OCI-LY1 (cell line): ENCODE measurements around the gene KCNK17.

Experiments
- H2AFZ ChIP-seq: fragments of 200-600 bp; sonication (generic), shearing (Covaris generic); 2 replicates; pipeline ENCODE4 v1.6.0; 2014; ENCODE audit warnings: antibody characterized with exemption, mild to moderate bottlenecking, low read length
- H3F3A ChIP-seq: fragments of 200-600 bp; sonication (generic), shearing (Covaris generic); 2 replicates; pipeline ENCODE4 v1.6.0; 2014; ENCODE audit warnings: mild to moderate bottlenecking, antibody characterized with exemption, low read length, moderate library complexity; ENCODE audit not compliant: insufficient read depth
- H3K27ac ChIP-seq: fragments of 200-600 bp; sonication (generic); 2 replicates; pipeline ENCODE4 v1.5.1; 2014; ENCODE audit warnings: low read length, mixed run types, mild to moderate bottlenecking, low read depth; ENCODE audit not compliant: poor library complexity, severe bottlenecking
- H3K27me3 ChIP-seq: fragments of 200-600 bp; sonication (generic); 2 replicates; pipeline ENCODE4 v1.6.0; 2014; ENCODE audit warnings: antibody characterized with exemption, mild to moderate bottlenecking, low read length, moderate library complexity; ENCODE audit not compliant: insufficient read depth
- H3K36me3 ChIP-seq: fragments of 200-600 bp; sonication (generic); 2 replicates; pipeline ENCODE4 v1.6.1; 2014; ENCODE audit warnings: mild to moderate bottlenecking, antibody characterized with exemption, low read length, moderate library complexity, mixed read lengths; ENCODE audit not compliant: insufficient read depth
- H3K4me1 ChIP-seq: fragments of 200-600 bp; sonication (generic); 2 replicates; pipeline ENCODE4 v1.5.1; 2014; ENCODE audit warnings: mild to moderate bottlenecking, low read length, moderate library complexity; ENCODE audit not compliant: insufficient read depth, severe bottlenecking
- H3K4me2 ChIP-seq: fragments of 200-600 bp; sonication (generic), shearing (Covaris generic); 2 replicates; pipeline ENCODE4 v1.6.1; 2014; ENCODE audit warnings: low read length
- H3K4me3 ChIP-seq: fragments of 200-600 bp; sonication (generic); 2 replicates; pipeline ENCODE4 v1.5.1; 2014; ENCODE audit warnings: low read length, low read depth, mild to moderate bottlenecking, mixed read lengths; ENCODE audit not compliant: poor library complexity, severe bottlenecking
- H3K79me2 ChIP-seq: fragments of 200-600 bp; shearing (Covaris generic); 2 replicates; pipeline ENCODE4 v1.6.1; 2016; ENCODE audit warnings: mixed run types, low read length, mixed read lengths; ENCODE audit not compliant: insufficient read depth
- H3K9ac ChIP-seq: fragments of 200-600 bp; sonication (generic), shearing (Covaris generic); 2 replicates; pipeline ENCODE4 v1.6.1; 2014; ENCODE audit warnings: mild to moderate bottlenecking, low read length, mixed read lengths
- H3K9me2 ChIP-seq: fragments of 200-600 bp; sonication (generic), shearing (Covaris generic); 2 replicates; pipeline ENCODE4 v1.6.1; 2014; ENCODE audit warnings: low read depth, mild to moderate bottlenecking, low read length, mixed read lengths
- H3K9me3 ChIP-seq: fragments of 200-600 bp; shearing (Covaris generic); 2 replicates; pipeline ENCODE4 v1.6.1; 2014; ENCODE audit warnings: low read length, mixed read lengths
- H4K20me1 ChIP-seq: fragments of 200-600 bp; sonication (generic), shearing (Covaris generic); 2 replicates; pipeline ENCODE4 v1.6.0; 2016; ENCODE audit warnings: mild to moderate bottlenecking, low read length; ENCODE audit not compliant: insufficient read depth
- EZH2 ChIP-seq: fragments of 200-600 bp; sonication (generic), shearing (Covaris generic); IDR thresholded peaks from 2 replicates; pipeline ENCODE4 v1.8.0; 2017; ENCODE audit warnings: borderline replicate concordance, mixed run types, mild to moderate bottlenecking, antibody characterized with exemption, low read length, moderate library complexity, mixed read lengths
- TF ChIP-seq, protein P1 (sequence below): fragments of 200-600 bp; sonication (generic), shearing (Covaris generic); IDR thresholded peaks from 2 replicates; pipeline ENCODE4 v1.5.1; 2017; ENCODE audit warnings: mild to moderate bottlenecking, antibody characterized with exemption, low read length, moderate library complexity, mixed read lengths

KCNK17 gene

DNA sequence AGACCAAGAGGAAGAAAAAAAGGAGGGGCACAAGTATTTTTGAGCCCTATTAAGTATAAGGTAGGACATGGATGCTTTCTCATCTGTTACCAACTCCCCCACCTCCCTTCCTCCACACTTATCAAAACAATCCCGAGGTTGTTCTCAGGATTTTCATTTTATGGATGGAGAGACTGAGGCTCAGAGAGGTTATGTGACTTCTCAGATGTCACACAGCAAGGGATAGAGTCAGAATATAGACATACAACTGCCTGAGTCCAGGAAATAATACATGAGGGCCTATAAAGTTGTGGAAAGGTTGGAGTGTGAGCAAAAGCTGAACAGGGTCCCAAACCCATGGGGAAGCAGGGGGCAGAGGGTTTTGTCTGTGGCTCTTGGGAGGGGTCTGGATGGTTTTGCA is 19.3 kb downstream of the KCNK17 start:
- no peaks in the 10 kb centered on the region for H3K9me3 ChIP-seq
- H3K4me2 ChIP-seq: no peak overlapping the region
- no peaks in the 10 kb centered on the region for H3K79me2 ChIP-seq
- H3K4me3 ChIP-seq: no peak overlapping the region
- no peak for TF ChIP-seq EZH2
- TF ChIP-seq, protein P1, sequence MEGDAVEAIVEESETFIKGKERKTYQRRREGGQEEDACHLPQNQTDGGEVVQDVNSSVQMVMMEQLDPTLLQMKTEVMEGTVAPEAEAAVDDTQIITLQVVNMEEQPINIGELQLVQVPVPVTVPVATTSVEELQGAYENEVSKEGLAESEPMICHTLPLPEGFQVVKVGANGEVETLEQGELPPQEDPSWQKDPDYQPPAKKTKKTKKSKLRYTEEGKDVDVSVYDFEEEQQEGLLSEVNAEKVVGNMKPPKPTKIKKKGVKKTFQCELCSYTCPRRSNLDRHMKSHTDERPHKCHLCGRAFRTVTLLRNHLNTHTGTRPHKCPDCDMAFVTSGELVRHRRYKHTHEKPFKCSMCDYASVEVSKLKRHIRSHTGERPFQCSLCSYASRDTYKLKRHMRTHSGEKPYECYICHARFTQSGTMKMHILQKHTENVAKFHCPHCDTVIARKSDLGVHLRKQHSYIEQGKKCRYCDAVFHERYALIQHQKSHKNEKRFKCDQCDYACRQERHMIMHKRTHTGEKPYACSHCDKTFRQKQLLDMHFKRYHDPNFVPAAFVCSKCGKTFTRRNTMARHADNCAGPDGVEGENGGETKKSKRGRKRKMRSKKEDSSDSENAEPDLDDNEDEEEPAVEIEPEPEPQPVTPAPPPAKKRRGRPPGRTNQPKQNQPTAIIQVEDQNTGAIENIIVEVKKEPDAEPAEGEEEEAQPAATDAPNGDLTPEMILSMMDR: no peak
- no peaks in the 10 kb centered on the region for H3K27me3 ChIP-seq
- no peak overlapping the region for H3K9ac ChIP-seq
- H3K9me2 ChIP-seq: no peaks in the 10 kb centered on the region
- H3K27ac ChIP-seq: no peak overlapping the region
- H3K4me1 ChIP-seq: no peaks in the 10 kb centered on the region
- no peaks in the 10 kb centered on the region for H3F3A ChIP-seq
- H2AFZ ChIP-seq: no peak overlapping the region
- H4K20me1 ChIP-seq: no peaks in the 10 kb centered on the region
- H3K36me3 ChIP-seq: no peaks in the 10 kb centered on the region

DNA sequence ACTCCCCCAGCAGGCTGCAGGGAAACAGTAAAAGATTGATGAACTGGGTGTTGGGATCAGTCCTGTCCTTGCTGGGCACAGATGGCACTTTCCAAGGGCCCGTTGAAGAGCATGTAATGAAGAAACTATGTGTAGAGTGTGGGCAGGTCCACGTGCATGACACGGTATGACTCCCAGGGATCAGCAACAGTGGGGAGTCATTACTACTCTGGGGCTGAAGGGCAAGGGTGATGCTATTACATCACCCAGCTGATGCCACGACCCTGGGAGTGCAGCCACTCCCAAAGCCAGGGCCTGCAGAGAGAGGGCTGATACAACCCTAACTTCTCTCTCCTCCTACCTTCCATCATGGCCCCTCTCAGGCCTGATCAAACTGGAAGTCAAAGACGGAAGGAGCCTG is 20.1 kb downstream of the KCNK17 start:
- no peaks in the 10 kb centered on the region for H3K4me1 ChIP-seq
- H3F3A ChIP-seq: no peaks in the 10 kb centered on the region
- H3K36me3 ChIP-seq: no peaks in the 10 kb centered on the region
- H3K9me3 ChIP-seq: no peaks in the 10 kb centered on the region
- no peak overlapping the region for H3K9ac ChIP-seq
- TF ChIP-seq, protein P1: no peak
- TF ChIP-seq EZH2: no peak
- H3K9me2 ChIP-seq: no peaks in the 10 kb centered on the region
- no peak overlapping the region for H3K4me3 ChIP-seq
- no peak overlapping the region for H2AFZ ChIP-seq
- no peaks in the 10 kb centered on the region for H3K79me2 ChIP-seq
- no peaks in the 10 kb centered on the region for H3K27me3 ChIP-seq
- H4K20me1 ChIP-seq: no peaks in the 10 kb centered on the region
- no peak overlapping the region for H3K4me2 ChIP-seq
- no peak overlapping the region for H3K27ac ChIP-seq

DNA sequence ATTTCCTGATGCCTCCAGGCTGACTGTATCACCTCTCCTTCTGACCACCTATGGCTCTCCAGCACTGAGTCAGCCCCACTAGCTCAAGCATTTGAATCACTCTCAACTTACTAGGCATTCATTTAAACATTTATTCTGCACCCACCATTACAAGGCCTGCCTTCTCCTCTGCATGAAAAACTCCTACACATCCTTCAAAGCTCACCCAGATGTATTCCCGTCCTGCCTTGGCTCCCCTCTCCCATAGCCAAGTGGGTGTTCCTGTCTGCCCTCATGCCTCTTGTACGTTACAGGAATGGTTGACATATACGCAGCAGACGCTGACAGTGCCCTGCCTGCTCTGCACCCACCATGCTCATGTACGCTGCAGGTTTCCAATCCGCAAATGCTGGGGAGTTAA is 21.6 kb downstream of the KCNK17 start:
- Histone ChIP-seq H3K9me3 (no peaks in the 10 kb centered on the region), H3K9me2 (no peaks in the 10 kb centered on the region), H3K9ac (no peak overlapping the region), H3K4me1 (no peaks in the 10 kb centered on the region), H3K79me2 (no peaks in the 10 kb centered on the region), H3K27me3 (no peaks in the 10 kb centered on the region), H3K36me3 (no peaks in the 10 kb centered on the region), H4K20me1 (no peaks in the 10 kb centered on the region), H3K4me2 (no peak overlapping the region), H3F3A (no peaks in the 10 kb centered on the region), H3K27ac (no peak overlapping the region), H2AFZ (no peak overlapping the region), H3K4me3 (no peak overlapping the region)
- TF ChIP-seq, protein P1: no peak
- TF ChIP-seq EZH2: no peak
